ENCODE data around the gene EDARADD. TPM values are rescaled to one million over a fixed set of nuclear protein-coding genes. Genes with fewer than 3 reads are reported as not detected.
A peak's percentile ranks its signal among the peaks of the same experiment; 100 is the strongest.

Gene EDARADD
- total RNA-seq, 1 donor from 2014 or later: 4.2 TPM

DNA sequence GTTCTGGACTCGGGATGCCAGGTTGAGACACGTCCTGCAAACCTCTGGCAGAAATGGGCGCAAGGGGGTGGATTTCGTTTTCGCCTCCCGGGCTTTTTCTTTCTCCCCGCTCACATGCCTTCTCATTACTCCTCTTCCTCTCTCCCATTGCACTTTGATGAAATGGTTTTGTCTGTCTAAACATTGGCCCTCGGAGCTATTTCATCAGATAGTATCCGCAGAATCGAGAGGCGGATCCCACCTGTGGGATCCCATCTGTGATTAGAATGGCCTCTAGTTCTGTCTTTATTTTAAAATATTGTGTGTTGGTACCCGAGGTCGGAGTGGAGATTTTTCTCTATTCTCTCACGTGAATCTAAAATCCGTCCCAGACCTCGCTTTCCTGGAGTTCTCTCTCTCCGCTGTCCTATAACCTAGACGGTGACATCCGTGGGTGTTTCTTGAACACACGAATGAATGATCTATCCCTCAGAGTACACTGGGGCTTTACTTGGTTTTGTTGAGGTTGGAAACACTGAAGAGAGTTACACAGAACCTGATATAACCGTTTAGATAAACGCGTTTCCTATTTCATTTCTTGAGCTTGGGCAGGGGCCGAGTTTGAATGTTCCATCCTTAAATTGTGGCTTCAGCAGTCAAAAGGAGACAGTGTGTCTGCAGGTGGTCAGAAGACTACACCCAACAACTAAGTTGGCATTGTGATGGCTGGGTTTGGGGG is 2.0 kb downstream of the EDARADD start:
- Histone ChIP-seq H3K4me3 (ENCODE audit: low read depth, low read length) (peak overlapping the region; percentile 69), H3K36me3 (ENCODE audit: control insufficient read depth, insufficient read depth, low read length) (no peaks in the 10 kb centered on the region), H3K27me3 (ENCODE audit: control insufficient read depth, insufficient read depth, low read length) (peaks cover 2% of the 10 kb centered on the region)
- TF ChIP-seq CTCF (IDR thresholded peaks at IDR 0.05; ENCODE audit: insufficient read depth, low read length, poor library complexity, severe bottlenecking): no peak
- no peak for DNase-seq (ENCODE audit: low read depth)

GRCh38 chr1:236396665-236397043 is 2.6 kb downstream of the EDARADD start:
- DNase-seq (ENCODE audit: low read depth): no peak
- Histone ChIP-seq H3K27me3 (ENCODE audit: control insufficient read depth, insufficient read depth, low read length) (peaks cover 2% of the 10 kb centered on the region), H3K36me3 (ENCODE audit: control insufficient read depth, insufficient read depth, low read length) (no peaks in the 10 kb centered on the region), H3K4me3 (ENCODE audit: low read depth, low read length) (no peak overlapping the region)
- no peak for TF ChIP-seq CTCF (IDR thresholded peaks at IDR 0.05; ENCODE audit: insufficient read depth, low read length, poor library complexity, severe bottlenecking)

DNA sequence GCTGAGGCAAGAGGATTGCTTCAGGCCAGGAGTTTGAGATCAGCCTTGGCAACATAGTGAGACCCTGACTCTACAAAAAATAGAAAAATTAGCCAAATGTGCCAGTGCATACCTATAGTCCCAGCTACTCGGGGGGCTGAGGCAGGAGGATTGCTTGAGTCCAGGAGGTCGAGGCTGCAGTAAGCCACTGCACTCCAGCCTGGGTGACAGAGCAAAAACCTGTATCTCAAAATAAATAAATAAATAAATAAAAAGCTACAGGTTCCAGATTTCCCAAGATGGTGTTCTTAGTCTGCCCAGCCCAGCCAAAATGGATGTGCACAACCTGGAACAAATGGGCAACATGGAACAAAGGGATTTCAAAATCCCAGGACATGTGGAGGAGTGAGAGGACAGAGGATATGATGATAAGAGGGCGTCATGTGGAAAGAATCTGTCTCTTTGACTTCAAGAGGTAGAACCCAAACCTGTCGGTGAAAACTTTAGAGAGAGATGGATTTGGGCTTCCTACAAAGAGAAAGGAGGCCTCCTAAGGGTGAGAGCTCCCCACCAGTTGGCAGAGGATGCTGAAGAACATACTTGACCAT is 3.2 kb downstream of the EDARADD start:
- no peak for TF ChIP-seq CTCF (IDR thresholded peaks at IDR 0.05; ENCODE audit: insufficient read depth, low read length, poor library complexity, severe bottlenecking)
- Histone ChIP-seq H3K27me3 (ENCODE audit: control insufficient read depth, insufficient read depth, low read length) (peaks cover 2% of the 10 kb centered on the region), H3K4me3 (ENCODE audit: low read depth, low read length) (no peak overlapping the region), H3K36me3 (ENCODE audit: control insufficient read depth, insufficient read depth, low read length) (no peaks in the 10 kb centered on the region)
- DNase-seq (ENCODE audit: low read depth): no peak

GRCh38 chr1:236398538-236398937 is 4.5 kb downstream of the EDARADD start:
- no peak for TF ChIP-seq CTCF (IDR thresholded peaks at IDR 0.05; ENCODE audit: insufficient read depth, low read length, poor library complexity, severe bottlenecking)
- Histone ChIP-seq H3K4me3 (ENCODE audit: low read depth, low read length) (no peak overlapping the region), H3K36me3 (ENCODE audit: control insufficient read depth, insufficient read depth, low read length) (no peaks in the 10 kb centered on the region), H3K27me3 (ENCODE audit: control insufficient read depth, insufficient read depth, low read length) (peaks cover 2% of the 10 kb centered on the region)
- DNase-seq (ENCODE audit: low read depth): no peak

DNA sequence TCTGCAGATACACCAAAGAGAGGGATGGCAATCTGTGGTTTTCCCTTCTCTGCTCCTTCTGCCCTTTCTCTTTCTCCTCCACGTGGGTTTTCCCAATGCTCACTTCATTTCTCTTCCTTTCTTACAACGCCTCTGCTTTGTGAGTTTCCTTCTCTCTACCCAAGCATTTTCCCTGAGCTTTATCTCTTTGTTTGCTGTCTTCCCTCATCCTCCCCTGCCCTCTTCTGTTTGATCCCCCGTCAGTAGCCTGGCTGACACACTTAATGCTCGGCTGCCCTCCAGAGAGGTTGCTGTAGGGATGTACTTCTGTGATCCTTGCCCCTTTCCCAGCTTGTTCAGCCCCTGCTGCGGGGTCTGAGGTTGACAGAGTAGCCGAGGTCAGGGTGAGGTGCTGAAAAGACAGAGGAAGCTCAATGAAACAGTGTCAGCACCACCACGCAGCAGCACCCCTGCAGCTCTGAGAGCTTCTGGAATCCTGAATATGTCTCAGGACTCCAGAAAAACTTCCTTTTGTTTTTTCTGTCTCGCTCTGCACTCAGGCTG is 6.0 kb downstream of the EDARADD start:
- no peak for DNase-seq (ENCODE audit: low read depth)
- Histone ChIP-seq H3K36me3 (ENCODE audit: control insufficient read depth, insufficient read depth, low read length) (no peaks in the 10 kb centered on the region), H3K4me3 (ENCODE audit: low read depth, low read length) (no peak overlapping the region), H3K27me3 (ENCODE audit: control insufficient read depth, insufficient read depth, low read length) (peaks cover 2% of the 10 kb centered on the region)
- TF ChIP-seq CTCF (IDR thresholded peaks at IDR 0.05; ENCODE audit: insufficient read depth, low read length, poor library complexity, severe bottlenecking): no peak

All from kidney epithelial cell (primary cell).